GM06990 (cell line): ENCODE measurements around the gene SLC12A5.

ENCODE experiments used
- DNase-seq: peaks from one replicate; pipeline ENCODE4 v3.0.0-alpha.2; 2011; ENCODE audit not compliant: insufficient read length; ENCODE audit errors: extremely low read depth
- H3K27me3 ChIP-seq: replicated peaks from 2 replicates; pipeline ENCODE4 v1.6.0; 2011; ENCODE audit warnings: low read length; ENCODE audit not compliant: control insufficient read depth, insufficient read depth
- H3K36me3 ChIP-seq: 2 replicates; pipeline ENCODE4 v1.5.1; 2011; ENCODE audit warnings: low read length; ENCODE audit not compliant: control insufficient read depth, insufficient read depth
- H3K4me3 ChIP-seq: replicated peaks from 2 replicates; pipeline ENCODE4 v1.5.1; 2011; ENCODE audit warnings: low read depth, mild to moderate bottlenecking, control low read depth, low read length
- TF ChIP-seq, protein P1 (sequence below): IDR thresholded peaks from 2 replicates; pipeline ENCODE4 v1.5.1; 2011; ENCODE audit warnings: low read length, control low read depth, mild to moderate bottlenecking, inconsistent platforms; ENCODE audit not compliant: insufficient read depth, poor library complexity, severe bottlenecking

SLC12A5 gene

GRCh38 chr20:45998761-45999160 is 30.3 kb upstream of the SLC12A5 start:
- TF ChIP-seq, protein P1, sequence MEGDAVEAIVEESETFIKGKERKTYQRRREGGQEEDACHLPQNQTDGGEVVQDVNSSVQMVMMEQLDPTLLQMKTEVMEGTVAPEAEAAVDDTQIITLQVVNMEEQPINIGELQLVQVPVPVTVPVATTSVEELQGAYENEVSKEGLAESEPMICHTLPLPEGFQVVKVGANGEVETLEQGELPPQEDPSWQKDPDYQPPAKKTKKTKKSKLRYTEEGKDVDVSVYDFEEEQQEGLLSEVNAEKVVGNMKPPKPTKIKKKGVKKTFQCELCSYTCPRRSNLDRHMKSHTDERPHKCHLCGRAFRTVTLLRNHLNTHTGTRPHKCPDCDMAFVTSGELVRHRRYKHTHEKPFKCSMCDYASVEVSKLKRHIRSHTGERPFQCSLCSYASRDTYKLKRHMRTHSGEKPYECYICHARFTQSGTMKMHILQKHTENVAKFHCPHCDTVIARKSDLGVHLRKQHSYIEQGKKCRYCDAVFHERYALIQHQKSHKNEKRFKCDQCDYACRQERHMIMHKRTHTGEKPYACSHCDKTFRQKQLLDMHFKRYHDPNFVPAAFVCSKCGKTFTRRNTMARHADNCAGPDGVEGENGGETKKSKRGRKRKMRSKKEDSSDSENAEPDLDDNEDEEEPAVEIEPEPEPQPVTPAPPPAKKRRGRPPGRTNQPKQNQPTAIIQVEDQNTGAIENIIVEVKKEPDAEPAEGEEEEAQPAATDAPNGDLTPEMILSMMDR = no peak
- H3K4me3 ChIP-seq = no peak overlapping the region
- H3K27me3 ChIP-seq = no peaks in the 10 kb centered on the region
- no peaks in the 10 kb centered on the region for H3K36me3 ChIP-seq
- no peak for DNase-seq

DNA sequence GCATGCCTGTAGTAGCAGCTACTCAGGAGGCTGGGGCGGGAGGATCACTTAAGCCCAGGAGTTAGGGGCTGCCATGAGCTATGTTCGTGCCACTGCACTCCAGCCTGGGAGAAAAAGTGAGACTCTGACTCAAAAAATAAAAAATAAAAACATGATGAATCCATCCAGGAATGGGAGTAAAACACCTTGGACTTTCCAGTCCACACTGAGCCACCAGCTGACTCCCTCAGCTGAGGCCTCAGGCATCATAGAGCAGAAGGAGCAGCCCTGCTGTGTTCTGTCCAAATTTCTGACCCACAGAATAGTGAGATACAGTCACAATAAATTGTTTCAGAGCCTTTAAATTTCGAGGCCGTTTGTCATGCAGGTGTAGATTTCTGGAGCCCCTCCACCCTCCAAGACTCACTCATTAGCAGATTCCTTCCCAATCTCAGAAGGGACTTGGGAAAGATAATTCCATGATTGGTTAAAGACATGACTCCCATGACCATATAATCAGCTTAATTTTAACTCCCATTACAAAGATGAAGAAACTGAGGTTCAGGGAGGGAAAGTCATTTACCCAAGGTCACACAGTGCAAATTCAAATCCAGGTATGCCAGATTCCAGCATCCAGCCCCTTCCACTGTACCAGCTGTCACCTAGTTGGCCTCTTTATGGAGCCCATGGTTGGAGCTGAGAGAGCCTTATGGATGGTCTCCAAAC is 29.3 kb upstream of the SLC12A5 start:
- no peaks in the 10 kb centered on the region for H3K27me3 ChIP-seq
- TF ChIP-seq, protein P1 = no peak
- H3K4me3 ChIP-seq = no peak overlapping the region
- no peak for DNase-seq
- H3K36me3 ChIP-seq = no peaks in the 10 kb centered on the region

- Histone ChIP-seq H3K36me3 (no peaks in the 10 kb centered on the region), H3K4me3 (no peak overlapping the region), H3K27me3 (no peaks in the 10 kb centered on the region)
- TF ChIP-seq, protein P1 = no peak
- DNase-seq = no peak
These were observed 28.6 kb upstream of the SLC12A5 start for GRCh38 chr20:46000262-46000996.

DNA sequence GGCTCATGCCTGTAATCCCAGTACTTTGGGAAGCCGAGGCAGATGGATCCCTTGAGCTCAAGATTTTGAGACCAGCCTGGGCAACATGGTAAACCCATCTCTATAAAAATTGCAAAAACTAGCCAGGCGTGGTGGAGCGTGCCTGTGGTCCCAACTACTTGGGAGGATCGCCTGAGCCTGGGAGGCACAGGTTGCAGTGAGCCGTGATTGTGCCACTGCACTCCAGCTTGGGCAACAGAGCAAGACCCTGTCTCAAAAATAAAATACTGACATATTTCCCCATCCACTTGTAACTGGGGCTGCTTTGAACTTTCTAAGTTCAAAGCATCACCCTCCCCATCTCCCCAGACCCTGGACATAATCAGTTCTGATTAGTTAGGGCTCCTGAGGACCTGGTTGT is 27.5 kb upstream of the SLC12A5 start:
- Histone ChIP-seq H3K36me3 (no peaks in the 10 kb centered on the region), H3K27me3 (no peaks in the 10 kb centered on the region), H3K4me3 (no peak overlapping the region)
- TF ChIP-seq, protein P1 = no peak
- DNase-seq = no peak

DNA sequence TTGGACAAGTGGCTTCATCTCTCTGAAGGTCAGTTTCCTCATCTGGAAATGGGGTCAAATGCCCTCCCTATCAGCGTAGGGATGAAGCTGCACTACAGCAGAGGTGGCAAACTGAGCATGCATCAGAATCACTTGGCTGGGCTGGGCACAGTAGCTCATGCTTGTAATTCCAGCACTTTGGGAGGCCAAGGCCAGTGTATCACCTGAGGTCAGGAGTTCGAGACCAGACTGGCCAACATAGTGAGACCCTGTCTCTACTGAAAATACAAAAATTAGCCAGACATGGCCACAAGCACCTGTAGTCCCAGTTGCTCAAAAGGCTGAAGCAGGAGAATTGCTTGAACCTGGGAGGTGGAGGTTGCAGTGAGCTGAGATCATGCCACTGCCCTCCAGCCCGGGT is 27.0 kb upstream of the SLC12A5 start:
- Histone ChIP-seq H3K36me3 (no peaks in the 10 kb centered on the region), H3K27me3 (no peaks in the 10 kb centered on the region), H3K4me3 (no peak overlapping the region)
- no peak for DNase-seq
- TF ChIP-seq, protein P1 = no peak
